Measurements from ENCODE around the gene TSR3. TPM values are rescaled to one million over a fixed set of nuclear protein-coding genes. Genes with fewer than 3 reads are reported as not detected.
A peak's percentile ranks its signal among the peaks of the same experiment; 100 is the strongest.

The TSR3 gene
- total and polyA plus RNA-seq, 2 donors (not counting 1 experiment from before 2014, with no cell fraction given): 35.7 to 43.7 TPM

GRCh38 chr16:1331712-1332617 is 19.7 kb downstream of the TSR3 start:
- Histone ChIP-seq H3K27ac (ENCODE audit: low read length in 2 of 2) (peak overlapping the region; percentile 90 to 91), H3K36me3 (replicated peaks in 1 of 2; ENCODE audit: control extremely low read depth in 1 of 2, control insufficient read depth in 1 of 2, extremely low read depth in 1 of 2, insufficient read depth in 2 of 2, low read length in 1 of 2) (no peaks in the 10 kb centered on the region), H2AFZ (ENCODE audit: insufficient read depth, low read depth, low read length, poor library complexity, severe bottlenecking) (no peak overlapping the region), H3K4me3 (ENCODE audit: control extremely low read depth in 1 of 5, extremely low read depth in 1 of 5, insufficient read depth in 1 of 5, low read depth in 2 of 5, low read length in 4 of 5) (peak overlapping the region; percentile 34 to 63 (median 48)), H4K20me1 (ENCODE audit: control insufficient read depth, insufficient read depth, low read length, poor library complexity, severe bottlenecking) (peaks cover 18% of the 10 kb centered on the region), H3K4me1 (ENCODE audit: control insufficient read depth in 2 of 2, insufficient read depth in 2 of 2, low read length in 2 of 2) (peaks cover 48 to 66% of the 10 kb centered on the region in 2 donors), H3K4me2 (replicated peaks; ENCODE audit: low read depth, low read length, poor library complexity, severe bottlenecking) (peak overlapping the region; percentile 97), H3K9ac (ENCODE audit: low read length) (peak overlapping the region; percentile 76), H3K27me3 (replicated peaks in 1 of 4; ENCODE audit: control extremely low read depth in 1 of 4, control insufficient read depth in 3 of 4, insufficient read depth in 4 of 4, low read length in 3 of 4) (peaks cover 0 to 47% (median 20%) of the 10 kb centered on the region in 4 experiments), H3K79me2 (ENCODE audit: control insufficient read depth, insufficient read depth, low read length) (peaks cover 3% of the 10 kb centered on the region), H3K9me3 (ENCODE audit: control extremely low read depth in 1 of 3, control insufficient read depth in 2 of 3, insufficient read depth in 1 of 3, low read length in 2 of 3) (peaks cover 0 to 25% (median 3%) of the 10 kb centered on the region in 3 donors)
- H3K27ac Mint-ChIP-seq: peak overlapping the region; percentile 96
- ATAC-seq (ENCODE audit: low read depth) (peak; percentile 65), DNase-seq (peak; percentile 90)
- TF ChIP-seq EZH2 (IDR thresholded peaks at IDR 0.05; ENCODE audit: borderline replicate concordance, insufficient read depth, low read depth, low read length, poor library complexity, severe bottlenecking) (no peak), CTCF (IDR thresholded peaks at IDR 0.05) (no peak)
- H3K27me3 Mint-ChIP-seq: peaks cover 7% of the 10 kb centered on the region
- peak overlapping the region; percentile 88 for H3K4me3 Mint-ChIP-seq
- H3K9me3 Mint-ChIP-seq (ENCODE audit: insufficient read depth): no peaks in the 10 kb centered on the region
- ChIA-PET CTCF (interaction anchor here (1.2 to 2.1 kb wide), 3 partner anchors 11 to 31 kb away, joined by 3 to 8 read pairs (median 3); no protein-coding TSS in a partner anchor), POLR2A (interaction anchor here (0.5 to 2.6 kb wide), 12 partner anchors 9 to 919 kb away, joined by 3 to 14 read pairs (median 5); partner anchors contain the start of genes ECI1, UBE2I and UQCC4)
- 6% methylated on average over 33 of the region's 34 CpGs for WGBS (ENCODE audit: insufficient coverage)
- peaks cover 23% of the 10 kb centered on the region for H3K4me1 Mint-ChIP-seq
- intact Hi-C loops (cut with micrococcal nuclease): loop anchor here (1.0 kb wide), 1 partner anchor 23 kb away; the partner anchor contains the start of gene UBE2I

Measured in B cell (primary cell).